Measurements from ENCODE around the gene TAF11L11. TPM values are rescaled to one million over a fixed set of nuclear protein-coding genes. Genes with fewer than 3 reads are reported as not detected.
A peak's percentile ranks its signal among the peaks of the same experiment; 100 is the strongest.
"Not testable (repeated sequence)": the region's sequence is repeated elsewhere in the genome, so short reads cannot be mapped to it uniquely, and the experiment has no call there.

TAF11L11 gene
- total RNA-seq (2021) (0.64 and 0.85 TPM in 2 replicates), Bru-seq, nascent RNA (percentile 44 among the genes with signal in this experiment), BruChase-seq, experiment 1, labeled RNA remaining after a 2-hour chase (percentile 44 among the genes with signal in this experiment), BruChase-seq, experiment 2, labeled RNA remaining after a 6-hour chase (percentile 34 among the genes with signal in this experiment)
- long read RNA-seq, partial matches to known transcripts, result 0 of 1 reads
- long read RNA-seq, other reads (novel, unspliced or antisense), result 1 of 1 reads

DNA sequence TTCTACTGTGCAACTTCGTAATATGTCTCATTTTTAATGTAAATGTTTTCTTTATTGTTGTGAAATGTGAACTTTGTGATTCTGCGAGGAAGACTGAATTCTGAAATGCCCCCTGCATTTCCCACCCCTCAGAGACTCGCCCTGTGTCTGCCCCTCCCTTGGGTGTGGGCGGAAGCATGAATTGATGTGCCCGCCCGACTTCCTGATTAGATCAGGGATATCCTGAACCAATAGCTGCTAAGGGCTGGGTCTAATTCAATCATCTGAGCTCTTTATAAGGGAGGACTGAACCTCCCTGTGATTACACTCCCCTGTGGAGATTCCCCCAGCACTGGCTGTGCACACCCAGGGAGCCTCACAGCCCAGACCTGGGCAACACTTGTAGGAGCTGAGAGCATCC lies at the start of gene TAF11L11:
TSS of gene TAF11L11 (plus strand) at position 304 of the 400 bp plus-strand sequence.
- H3K27ac ChIP-seq (ENCODE audit: low read depth, low read length, poor library complexity, severe bottlenecking); H3K4me1 ChIP-seq (ENCODE audit: insufficient read depth, low read length, poor library complexity, severe bottlenecking); BruUV-seq (replicated peaks); H3K4me3 ChIP-seq (ENCODE audit: low read depth, low read length, poor library complexity, severe bottlenecking); intact Hi-C loops (cut with micrococcal nuclease; ENCODE audit: unreplicated experiment); POLR2A ChIA-PET (ENCODE audit: low non-redundant PET); H3K36me3 ChIP-seq (ENCODE audit: insufficient read depth, low read length, poor library complexity, severe bottlenecking); H3K27me3 ChIP-seq (replicated peaks; ENCODE audit: insufficient read depth, low read depth, low read length, poor library complexity); H3K9me3 ChIP-seq (ENCODE audit: low read depth, low read length, poor library complexity, severe bottlenecking): not testable (repeated sequence)
- CTCF ChIA-PET, result interaction anchor here (0.6 kb wide), 1 partner anchor 274 kb away, joined by 4 read pairs; no protein-coding TSS in a partner anchor
- peak; percentile 54 for DNase-seq (ENCODE audit: low spot score)

DNA sequence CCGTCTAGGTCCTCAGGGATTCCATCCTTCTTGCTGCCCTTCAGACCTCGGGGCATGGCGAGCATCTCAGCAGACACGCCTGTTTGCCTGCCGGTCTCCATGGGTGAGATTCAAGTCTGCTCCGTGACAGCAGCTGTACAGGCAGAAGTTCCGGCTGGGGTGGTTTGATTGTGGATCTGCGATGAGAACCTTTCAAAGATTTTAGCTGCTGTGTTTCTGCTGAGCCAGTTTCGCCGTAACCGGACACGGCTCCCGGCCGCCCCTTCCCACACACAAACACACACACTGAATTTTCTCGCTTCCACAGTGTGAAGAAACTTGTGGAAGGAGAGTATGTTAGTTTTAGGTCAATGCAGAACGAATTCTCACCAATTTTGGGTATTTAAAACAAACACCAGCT lies 18.3 kb upstream of the TAF11L11 start, which contains the start of gene TAF11L7:
TSS of gene TAF11L7 (minus strand) at position 101 of the 400 bp plus-strand sequence.
- CTCF ChIA-PET; BruUV-seq (replicated peaks): not testable (repeated sequence)

DNA sequence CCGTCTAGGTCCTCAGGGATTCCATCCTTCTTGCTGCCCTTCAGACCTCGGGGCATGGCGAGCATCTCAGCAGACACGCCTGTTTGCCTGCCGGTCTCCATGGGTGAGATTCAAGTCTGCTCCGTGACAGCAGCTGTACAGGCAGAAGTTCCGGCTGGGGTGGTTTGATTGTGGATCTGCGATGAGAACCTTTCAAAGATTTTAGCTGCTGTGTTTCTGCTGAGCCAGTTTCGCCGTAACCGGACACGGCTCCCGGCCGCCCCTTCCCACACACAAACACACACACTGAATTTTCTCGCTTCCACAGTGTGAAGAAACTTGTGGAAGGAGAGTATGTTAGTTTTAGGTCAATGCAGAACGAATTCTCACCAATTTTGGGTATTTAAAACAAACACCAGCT lies 13.1 kb upstream of the TAF11L11 start, which contains the start of gene TAF11L8:
TSS of gene TAF11L8 (minus strand) at position 101 of the 400 bp plus-strand sequence.
- H3K4me3 ChIP-seq (ENCODE audit: low read depth, low read length, poor library complexity, severe bottlenecking); H3K9me3 ChIP-seq (ENCODE audit: low read depth, low read length, poor library complexity, severe bottlenecking); DNase-seq (ENCODE audit: low spot score); H3K27ac ChIP-seq (ENCODE audit: low read depth, low read length, poor library complexity, severe bottlenecking); intact Hi-C loops (cut with micrococcal nuclease; ENCODE audit: unreplicated experiment); H3K4me1 ChIP-seq (ENCODE audit: insufficient read depth, low read length, poor library complexity, severe bottlenecking); BruUV-seq (replicated peaks); CTCF ChIA-PET; H3K36me3 ChIP-seq (ENCODE audit: insufficient read depth, low read length, poor library complexity, severe bottlenecking); H3K27me3 ChIP-seq (replicated peaks; ENCODE audit: insufficient read depth, low read depth, low read length, poor library complexity); POLR2A ChIA-PET (ENCODE audit: low non-redundant PET): not testable (repeated sequence)

More for the DNA sequence above, 18.3 kb upstream of the TAF11L11 start, which contains the start of gene TAF11L7:
- H3K27me3 ChIP-seq (replicated peaks; ENCODE audit: insufficient read depth, low read depth, low read length, poor library complexity); H3K4me1 ChIP-seq (ENCODE audit: insufficient read depth, low read length, poor library complexity, severe bottlenecking); H3K27ac ChIP-seq (ENCODE audit: low read depth, low read length, poor library complexity, severe bottlenecking); DNase-seq (ENCODE audit: low spot score); H3K4me3 ChIP-seq (ENCODE audit: low read depth, low read length, poor library complexity, severe bottlenecking); H3K9me3 ChIP-seq (ENCODE audit: low read depth, low read length, poor library complexity, severe bottlenecking); H3K36me3 ChIP-seq (ENCODE audit: insufficient read depth, low read length, poor library complexity, severe bottlenecking); POLR2A ChIA-PET (ENCODE audit: low non-redundant PET); intact Hi-C loops (cut with micrococcal nuclease; ENCODE audit: unreplicated experiment): not testable (repeated sequence)

DNA sequence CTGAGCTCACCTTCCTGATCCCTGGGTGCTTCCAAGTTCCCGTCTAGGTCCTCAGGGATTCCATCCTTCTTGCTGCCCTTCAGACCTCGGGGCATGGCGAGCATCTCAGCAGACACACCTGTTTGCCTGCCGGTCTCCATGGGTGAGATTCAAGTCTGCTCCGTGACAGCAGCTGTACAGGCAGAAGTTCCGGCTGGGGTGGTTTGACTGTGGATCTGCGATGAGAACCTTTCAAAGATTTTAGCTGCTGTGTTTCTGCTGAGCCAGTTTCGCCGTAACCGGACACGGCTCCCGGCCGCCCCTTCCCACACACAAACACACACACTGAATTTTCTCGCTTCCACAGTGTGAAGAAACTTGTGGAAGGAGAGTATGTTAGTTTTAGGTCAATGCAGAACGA lies 9.7 kb upstream of the TAF11L11 start, which contains the start of gene TAF11L9:
TSS of gene TAF11L9 (minus strand) at position 140 of the 400 bp plus-strand sequence.
- BruUV-seq (replicated peaks); DNase-seq (ENCODE audit: low spot score); POLR2A ChIA-PET (ENCODE audit: low non-redundant PET): not testable (repeated sequence)

DNA sequence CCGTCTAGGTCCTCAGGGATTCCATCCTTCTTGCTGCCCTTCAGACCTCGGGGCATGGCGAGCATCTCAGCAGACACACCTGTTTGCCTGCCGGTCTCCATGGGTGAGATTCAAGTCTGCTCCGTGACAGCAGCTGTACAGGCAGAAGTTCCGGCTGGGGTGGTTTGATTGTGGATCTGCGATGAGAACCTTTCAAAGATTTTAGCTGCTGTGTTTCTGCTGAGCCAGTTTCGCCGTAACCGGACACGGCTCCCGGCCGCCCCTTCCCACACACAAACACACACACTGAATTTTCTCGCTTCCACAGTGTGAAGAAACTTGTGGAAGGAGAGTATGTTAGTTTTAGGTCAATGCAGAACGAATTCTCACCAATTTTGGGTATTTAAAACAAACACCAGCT lies 6.3 kb upstream of the TAF11L11 start, which contains the start of gene TAF11L10:
TSS of gene TAF11L10 (minus strand) at position 101 of the 400 bp plus-strand sequence.
- CTCF ChIA-PET; BruUV-seq (replicated peaks): not testable (repeated sequence)

More for the DNA sequence above, 9.7 kb upstream of the TAF11L11 start, which contains the start of gene TAF11L9:
- H3K4me1 ChIP-seq (ENCODE audit: insufficient read depth, low read length, poor library complexity, severe bottlenecking); CTCF ChIA-PET; H3K27ac ChIP-seq (ENCODE audit: low read depth, low read length, poor library complexity, severe bottlenecking); H3K27me3 ChIP-seq (replicated peaks; ENCODE audit: insufficient read depth, low read depth, low read length, poor library complexity); H3K9me3 ChIP-seq (ENCODE audit: low read depth, low read length, poor library complexity, severe bottlenecking); H3K4me3 ChIP-seq (ENCODE audit: low read depth, low read length, poor library complexity, severe bottlenecking); intact Hi-C loops (cut with micrococcal nuclease; ENCODE audit: unreplicated experiment); H3K36me3 ChIP-seq (ENCODE audit: insufficient read depth, low read length, poor library complexity, severe bottlenecking): not testable (repeated sequence)

More for the DNA sequence above, 6.3 kb upstream of the TAF11L11 start, which contains the start of gene TAF11L10:
- H3K27me3 ChIP-seq (replicated peaks; ENCODE audit: insufficient read depth, low read depth, low read length, poor library complexity); intact Hi-C loops (cut with micrococcal nuclease; ENCODE audit: unreplicated experiment); H3K9me3 ChIP-seq (ENCODE audit: low read depth, low read length, poor library complexity, severe bottlenecking); H3K4me3 ChIP-seq (ENCODE audit: low read depth, low read length, poor library complexity, severe bottlenecking); H3K27ac ChIP-seq (ENCODE audit: low read depth, low read length, poor library complexity, severe bottlenecking); POLR2A ChIA-PET (ENCODE audit: low non-redundant PET); H3K4me1 ChIP-seq (ENCODE audit: insufficient read depth, low read length, poor library complexity, severe bottlenecking); DNase-seq (ENCODE audit: low spot score); H3K36me3 ChIP-seq (ENCODE audit: insufficient read depth, low read length, poor library complexity, severe bottlenecking): not testable (repeated sequence)

Measured in A673 (cell line).